Colon (tissue), 2 donors: ENCODE measurements around the gene ZNF281.
"Not testable (repeated sequence)": the region's sequence is repeated elsewhere in the genome, so short reads cannot be mapped to it uniquely, and the experiment has no call there.

Source experiments
- FAIRE-seq: peaks from 2 replicates; lab custom pipeline; 2012; peaks lifted over from hg19 to GRCh38; lab: Jason Lieb, UNC
- donor health status: control.
- donor health status: control.

The ZNF281 gene

DNA sequence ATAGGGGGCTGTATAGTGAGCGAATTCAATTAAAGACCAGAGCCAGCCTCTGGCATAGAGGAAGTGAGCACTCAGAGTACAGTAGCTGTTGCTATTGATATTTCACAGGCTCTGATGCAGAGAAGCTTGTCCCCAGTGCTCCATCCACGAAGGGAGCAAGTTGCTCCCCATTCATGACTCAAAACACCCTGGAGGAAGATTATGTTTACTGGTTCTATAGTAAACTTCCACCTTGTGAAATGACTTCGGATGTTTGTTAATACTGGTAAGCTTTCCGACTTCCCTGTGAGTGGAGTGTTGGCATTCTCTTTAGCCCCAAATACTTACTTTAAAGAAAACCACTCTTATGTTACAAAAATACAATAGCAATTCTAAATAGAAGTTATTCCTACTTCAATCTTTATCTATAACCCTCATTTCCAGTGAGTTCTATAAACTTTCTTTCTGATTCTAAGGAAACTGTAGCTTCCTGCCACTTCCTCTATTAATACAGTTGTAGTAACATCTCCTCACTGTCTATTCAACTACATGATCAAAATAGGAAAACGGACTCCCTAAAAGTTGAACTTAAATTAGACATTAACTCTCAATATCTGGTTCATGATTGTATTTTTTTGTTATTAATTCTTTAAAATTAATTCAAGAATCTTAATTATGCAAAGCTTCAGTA is 46.4 kb downstream of the ZNF281 start:
- no peak for FAIRE-seq

DNA sequence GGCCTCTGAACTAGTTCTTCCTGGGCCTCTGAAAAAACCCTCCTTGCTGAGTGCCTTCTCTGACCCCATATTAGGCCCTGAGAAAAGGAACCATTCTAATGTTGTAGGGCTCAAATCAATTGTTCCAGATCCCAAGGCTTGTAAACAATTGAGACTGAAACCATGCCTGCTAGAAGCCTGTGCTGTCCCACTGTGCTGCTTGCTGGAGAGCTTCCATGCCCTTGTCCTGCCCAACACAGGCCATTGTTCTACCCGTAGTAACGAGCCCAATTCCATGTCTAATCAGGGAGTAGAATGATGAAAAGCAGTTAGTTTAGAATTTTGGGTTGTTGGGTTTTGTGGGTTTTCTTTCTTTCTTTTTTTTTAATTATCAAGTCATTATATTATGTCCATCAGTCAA is 47.4 kb downstream of the ZNF281 start:
- FAIRE-seq = no peak

DNA sequence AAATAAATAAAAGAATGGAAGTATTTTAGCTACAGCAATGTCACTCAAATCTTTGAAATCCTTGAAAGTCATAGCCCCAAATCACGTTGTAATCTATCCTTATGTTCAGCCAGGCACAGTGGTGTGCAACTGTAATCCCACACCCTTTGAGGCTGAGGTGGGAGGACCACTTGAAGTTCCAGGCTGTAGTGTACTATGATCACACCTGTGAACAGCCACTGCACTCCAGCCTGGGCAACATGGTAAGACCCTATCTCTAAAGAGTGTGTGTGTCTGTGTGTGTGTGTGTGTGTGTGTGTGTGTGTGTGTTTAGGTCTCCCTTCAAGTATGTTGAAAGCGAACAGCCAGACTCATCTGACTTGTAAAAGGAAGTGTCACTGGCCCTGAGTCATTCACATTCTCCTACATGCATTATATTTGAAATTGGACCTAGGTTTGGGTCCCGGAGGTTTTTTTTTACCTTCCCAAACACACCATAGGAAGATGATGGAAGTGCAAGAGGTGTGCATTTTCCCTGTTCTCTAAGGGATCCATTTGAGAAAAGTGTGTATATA is 50.1 kb downstream of the ZNF281 start:
- FAIRE-seq = no peak

DNA sequence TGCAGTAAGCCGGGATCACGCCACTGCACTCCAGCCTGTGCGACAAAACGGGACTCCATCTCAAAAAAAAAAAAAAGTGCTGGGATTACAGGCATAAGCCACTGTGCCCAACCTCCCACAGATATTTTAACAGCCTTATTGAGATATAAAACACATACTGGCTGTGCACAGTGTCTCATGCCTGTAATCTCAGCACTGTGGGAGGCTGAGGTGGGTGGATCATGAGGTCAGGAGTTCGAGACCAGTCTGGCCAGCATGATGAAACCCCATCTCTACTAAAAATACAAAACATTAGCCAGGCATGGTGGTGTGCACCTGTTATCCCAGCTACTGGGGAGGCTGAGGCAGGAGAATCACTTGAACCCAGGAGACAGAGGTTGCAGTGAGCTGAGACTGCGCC is 51.9 kb downstream of the ZNF281 start:
- not testable (repeated sequence) for FAIRE-seq

DNA sequence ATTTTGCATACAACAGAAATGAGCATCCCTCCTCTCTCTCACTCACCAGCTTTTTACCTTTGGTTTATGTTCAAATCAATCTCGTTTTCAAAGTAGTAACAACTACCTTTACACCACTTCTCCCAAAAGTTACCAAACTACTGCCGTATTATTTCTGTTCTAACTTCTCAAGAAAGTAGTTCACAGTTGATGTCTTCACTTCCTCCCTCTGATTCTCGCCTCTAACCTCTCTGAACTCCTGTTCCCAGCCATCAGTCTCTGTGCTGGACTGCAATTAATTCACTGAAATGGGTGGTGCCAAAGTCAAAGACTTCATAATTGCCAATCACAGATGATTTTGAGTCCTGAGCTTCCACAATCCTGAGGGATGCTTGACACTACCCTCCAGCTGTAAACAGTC is 54.0 kb downstream of the ZNF281 start:
- no peak for FAIRE-seq
